Measurements from ENCODE around the gene EXOG. TPM values are rescaled to one million over a fixed set of nuclear protein-coding genes. Genes with fewer than 3 reads are reported as not detected.

Gene EXOG
- total RNA-seq: 10 to 100 TPM; 22.0 to 22.8 TPM

GRCh38 chr3:38496131-38496910, at the start of gene EXOG:
Gene EXOG (plus strand): TSS chr3:38496340. CDS start chr3:38496368, 28 bp downstream.
- ATAC-seq: peak; percentile 92 to 93
- H3K36me3 Mint-ChIP-seq: peaks cover 16% of the 10 kb centered on the region in 2 donors
- peak within 1 kb of the TSS; percentile 86 to 98 for H3K27ac Mint-ChIP-seq
- no peaks in the 10 kb centered on the region for H3K9me3 Mint-ChIP-seq
- peak; percentile 91 to 95 for DNase-seq (ENCODE audit: low spot score in 2 of 2)

DNA sequence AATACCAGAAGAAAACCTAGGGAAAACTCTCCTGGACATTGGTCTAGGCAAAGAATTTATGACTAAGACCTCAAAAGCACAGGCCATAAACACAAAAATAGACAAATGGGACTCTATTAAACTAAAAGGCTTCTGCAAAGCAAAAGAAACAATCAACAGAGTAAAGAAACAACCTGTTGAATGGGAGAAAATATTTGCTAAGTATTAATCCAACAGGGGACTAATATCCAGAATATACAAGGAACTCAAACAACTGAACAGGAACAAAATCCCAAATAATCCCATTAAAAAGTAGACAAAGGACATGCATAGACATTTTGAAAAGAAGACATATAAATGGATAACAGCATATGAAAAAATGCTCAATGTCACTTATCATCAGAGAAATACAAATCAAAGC, 49.3 kb upstream of the EXOG start:
- DNase-seq (ENCODE audit: low spot score in 2 of 2): no peak
- Mint-ChIP-seq H3K27ac (no peak overlapping the region), H3K36me3 (no peaks in the 10 kb centered on the region), H3K9me3 (peaks cover 4% of the 10 kb centered on the region in 2 donors)
- no peak for ATAC-seq

GRCh38 chr3:38450853-38451252, 45.3 kb upstream of the EXOG start:
- ATAC-seq: no peak
- Mint-ChIP-seq H3K27ac (no peak overlapping the region), H3K36me3 (peaks cover 0 to 5% of the 10 kb centered on the region in 2 donors), H3K9me3 (peaks cover 4% of the 10 kb centered on the region in 2 donors)
- DNase-seq (ENCODE audit: low spot score in 2 of 2): no peak

GRCh38 chr3:38453075-38453912, 42.8 kb upstream of the EXOG start, which contains the start of gene ACVR2B:
Gene ACVR2B (plus strand): TSS chr3:38453890. CDS start chr3:38454323, 433 bp downstream.
- peak; percentile 48 to 74 for ATAC-seq
- peaks cover 4% of the 10 kb centered on the region in 2 donors for H3K9me3 Mint-ChIP-seq
- DNase-seq (ENCODE audit: low spot score in 2 of 2): peak; percentile 69 to 74
- peak within 1 kb of the TSS; percentile 74 to 96 for H3K27ac Mint-ChIP-seq
- H3K36me3 Mint-ChIP-seq: peaks cover 0 to 5% of the 10 kb centered on the region in 2 donors

DNA sequence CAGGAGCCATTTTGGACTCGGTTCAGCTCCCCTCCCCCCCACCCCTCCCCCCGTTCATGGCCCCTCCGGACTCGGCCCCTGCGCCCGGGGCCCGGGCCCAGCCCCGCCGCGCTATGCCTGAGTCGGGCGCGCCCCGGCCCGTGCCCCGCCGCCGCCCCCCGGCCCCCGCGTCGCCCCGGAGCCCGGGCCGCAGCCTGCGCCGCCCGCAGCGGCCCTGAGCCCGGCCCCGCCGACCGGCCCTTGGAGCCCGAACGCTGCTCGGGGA, 42.3 kb upstream of the EXOG start:
- Mint-ChIP-seq H3K36me3 (peaks cover 0 to 5% of the 10 kb centered on the region in 2 donors), H3K9me3 (peaks cover 4% of the 10 kb centered on the region in 2 donors), H3K27ac (no peak overlapping the region)
- ATAC-seq: peak in 1 of 2 donors; percentile 36
- DNase-seq (ENCODE audit: low spot score in 2 of 2): no peak

- Mint-ChIP-seq H3K9me3 (peaks cover 4% of the 10 kb centered on the region in 2 donors), H3K36me3 (peaks cover 0 to 5% of the 10 kb centered on the region in 2 donors), H3K27ac (peak overlapping the region; percentile 74 to 96)
- DNase-seq (ENCODE audit: low spot score in 2 of 2) (peak in 1 of 2 donors; percentile 46), ATAC-seq (peak; percentile 64 to 71)
These were observed 41.8 kb upstream of the EXOG start for GRCh38 chr3:38454178-38454883.

- peaks cover 0 to 5% of the 10 kb centered on the region in 2 donors for H3K36me3 Mint-ChIP-seq
- peak in 1 of 2 donors; percentile 48 for DNase-seq (ENCODE audit: low spot score in 2 of 2)
- ATAC-seq: peak; percentile 42 to 53
- H3K27ac Mint-ChIP-seq: peak overlapping the region; percentile 74 to 96
- peaks cover 4% of the 10 kb centered on the region in 2 donors for H3K9me3 Mint-ChIP-seq
These were observed 41.1 kb upstream of the EXOG start for GRCh38 chr3:38454884-38455638.

DNA sequence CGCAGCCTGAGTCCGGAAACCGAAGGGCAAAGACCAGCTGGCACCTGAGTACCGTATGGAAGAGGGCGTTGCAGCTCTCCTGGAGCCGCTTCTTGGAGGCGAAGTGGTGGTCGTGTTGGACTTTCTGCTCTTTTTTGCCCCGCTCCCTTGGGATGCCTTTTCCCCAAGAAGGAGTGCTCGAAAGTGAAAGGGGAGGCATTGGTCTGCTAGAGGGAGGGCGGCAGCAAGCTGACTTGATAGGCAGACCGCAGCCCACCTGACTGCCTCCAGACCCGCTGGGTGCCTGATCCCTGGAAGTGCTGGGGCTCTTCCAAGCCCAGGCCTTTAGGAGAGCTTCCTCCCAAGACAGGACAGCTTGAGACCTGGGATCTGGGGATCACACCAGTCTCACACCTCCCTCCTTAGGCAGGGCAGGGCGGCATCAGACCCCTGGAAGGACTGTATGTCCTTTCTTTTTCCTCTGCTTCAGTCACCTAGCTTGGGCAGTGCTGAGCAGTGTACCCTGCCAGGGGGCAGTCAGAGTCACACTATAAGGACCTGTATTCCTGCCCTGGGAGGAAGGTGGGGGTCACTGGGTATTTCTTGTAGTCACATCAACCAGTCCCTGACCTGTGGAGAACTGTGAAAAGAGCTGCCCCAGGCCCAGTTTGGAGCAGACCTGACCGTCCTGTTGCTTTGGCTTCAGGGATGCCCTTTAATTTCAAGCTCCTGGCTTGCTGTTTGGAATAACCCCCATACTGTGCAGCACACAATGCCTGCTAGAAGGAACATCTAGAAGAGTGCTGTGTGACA, 40.3 kb upstream of the EXOG start:
- Mint-ChIP-seq H3K27ac (no peak overlapping the region), H3K9me3 (peaks cover 1 to 4% of the 10 kb centered on the region in 2 donors), H3K36me3 (peaks cover 0 to 5% of the 10 kb centered on the region in 2 donors)
- ATAC-seq (no peak), DNase-seq (ENCODE audit: low spot score in 2 of 2) (no peak)

DNA sequence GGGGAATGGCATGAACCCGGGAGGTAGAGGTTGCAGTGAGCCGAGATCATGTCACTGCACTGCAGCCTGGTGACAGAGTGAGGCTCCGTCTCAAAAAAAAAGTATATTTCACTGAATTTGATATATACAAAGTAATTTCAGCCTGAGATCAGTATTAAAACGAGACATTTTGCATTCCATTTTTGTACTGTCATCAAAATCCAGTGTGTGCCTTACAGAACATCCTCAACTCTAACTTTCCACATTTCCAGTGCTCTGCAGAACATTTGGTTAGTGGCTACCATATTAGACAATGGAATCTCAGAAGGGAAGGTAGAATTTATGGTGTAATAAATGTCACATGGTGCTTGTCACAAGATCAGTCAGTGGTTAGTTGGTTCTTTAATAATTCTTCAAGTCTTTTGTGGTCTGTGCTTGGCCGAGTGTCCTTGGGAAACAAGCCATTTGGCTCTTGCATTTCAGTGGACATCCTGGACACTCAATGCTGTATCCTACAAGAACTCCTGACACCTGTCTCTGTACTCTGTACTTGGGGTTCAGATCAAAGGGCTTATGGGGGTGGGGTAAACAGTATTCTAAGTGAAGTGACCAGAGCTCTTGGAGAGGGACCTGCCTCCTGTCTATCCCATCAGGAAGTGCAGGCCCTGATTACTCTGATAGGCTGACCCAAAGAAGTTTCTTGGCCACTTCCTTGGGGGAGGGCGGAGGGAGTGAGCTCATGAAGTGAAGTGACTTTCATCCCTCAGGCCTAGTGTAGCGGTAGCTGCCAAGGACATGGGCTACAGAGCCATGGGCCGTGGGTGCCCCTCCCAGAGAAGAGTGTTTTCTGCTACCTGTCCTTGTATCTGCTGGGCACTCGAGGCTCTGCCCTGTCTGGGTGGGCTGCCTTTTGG, 38.8 kb upstream of the EXOG start:
- H3K9me3 Mint-ChIP-seq: no peaks in the 10 kb centered on the region
- DNase-seq (ENCODE audit: low spot score in 2 of 2) (no peak), ATAC-seq (no peak)
- H3K36me3 Mint-ChIP-seq: peaks cover 0 to 5% of the 10 kb centered on the region in 2 donors
- H3K27ac Mint-ChIP-seq: no peak overlapping the region

GRCh38 chr3:38458796-38459498, 37.2 kb upstream of the EXOG start:
- ATAC-seq (no peak), DNase-seq (ENCODE audit: low spot score in 2 of 2) (no peak)
- Mint-ChIP-seq H3K9me3 (no peaks in the 10 kb centered on the region), H3K27ac (no peak overlapping the region), H3K36me3 (peaks cover 0 to 5% of the 10 kb centered on the region in 2 donors)

GRCh38 chr3:38459499-38460048, 36.6 kb upstream of the EXOG start:
- H3K27ac Mint-ChIP-seq: no peak overlapping the region
- H3K36me3 Mint-ChIP-seq: peaks cover 0 to 6% of the 10 kb centered on the region in 2 donors
- DNase-seq (ENCODE audit: low spot score in 2 of 2): no peak
- no peak for ATAC-seq
- peaks cover 0 to 4% of the 10 kb centered on the region in 2 donors for H3K9me3 Mint-ChIP-seq

- Mint-ChIP-seq H3K9me3 (peaks cover 4 to 8% of the 10 kb centered on the region in 2 donors), H3K36me3 (peaks cover 5 to 10% of the 10 kb centered on the region in 2 donors), H3K27ac (peak overlapping the region; percentile 29 to 38)
- DNase-seq (ENCODE audit: low spot score in 2 of 2) (no peak), ATAC-seq (no peak)
These were observed 35.5 kb upstream of the EXOG start for GRCh38 chr3:38460377-38461270.

GRCh38 chr3:38465588-38466154, 30.5 kb upstream of the EXOG start:
- DNase-seq (ENCODE audit: low spot score in 2 of 2) (no peak), ATAC-seq (no peak)
- Mint-ChIP-seq H3K9me3 (peaks cover 23 to 27% of the 10 kb centered on the region in 2 donors), H3K36me3 (peaks cover 20 to 41% of the 10 kb centered on the region in 2 donors), H3K27ac (no peak overlapping the region)
